ENCODE results near the gene NUDT2. TPM values are rescaled to one million over a fixed set of nuclear protein-coding genes. Genes with fewer than 3 reads are reported as not detected.

NUDT2 gene

Small RNAs within 50 kb of the gene (small RNA-seq; reads per million reads assigned to genes)
- gene RF00019: not detected
- not detected for gene RNU2-50P

Measured in skeletal muscle satellite cell (primary cell).